Right lobe of liver (tissue), 6 donors: ENCODE data around the gene FGD5. TPM values are rescaled to one million over a fixed set of nuclear protein-coding genes. Genes with fewer than 3 reads are reported as not detected.

Experiments
- ATAC-seq, 4 donors: fragments of 200-7000 bp; cut with Tn5 transposase; one replicate each; pipeline ENCODE4 v1.9.1; 2020; ENCODE audit warnings: mild to moderate bottlenecking in 4 of 4, moderate library complexity in 4 of 4
- DNase-seq, 3 donors: peaks; one replicate each; pipeline ENCODE4 v3.0.0-alpha.2; 2020
- H3K27ac ChIP-seq, 3 donors: fragments of 200-600 bp; one replicate each; pipeline ENCODE4 v1.8.0; 2022
- H3K27me3 ChIP-seq, 2 donors: fragments of 200-600 bp; one replicate each; pipeline ENCODE4 v1.8.0; 2022
- H3K36me3 ChIP-seq, 4 donors: fragments of 200-600 bp; sonication (generic) in 1 of 4; one replicate each; pipeline versions ENCODE4 v1.5.1 to v1.8.0; 2017 to 2022; ENCODE audit warnings: control low read depth in 1 of 4
- H3K4me1 ChIP-seq, 4 donors: fragments of 200-600 bp; sonication (generic) in 1 of 4; one replicate each; pipeline versions ENCODE4 v1.5.1 to v1.8.0; 2017 to 2022; ENCODE audit warnings: control low read depth in 1 of 4
- H3K4me3 ChIP-seq, 3 donors: fragments of 200-600 bp; one replicate each; pipeline ENCODE4 v1.8.0; 2022
- H3K9me3 ChIP-seq, 4 donors: fragments of 200-600 bp; sonication (generic) in 1 of 4; one replicate each; pipeline versions ENCODE4 v1.5.1 to v1.8.0; 2017 to 2022; ENCODE audit warnings: control low read depth in 1 of 4
- POLR2A ChIP-seq: fragments of 450-650 bp; IDR thresholded peaks from one replicate; pipeline ENCODE4 v1.6.1; 2017; ENCODE audit warnings: antibody characterized with exemption, mild to moderate bottlenecking
- WGBS: methylation state at CpG from one replicate; pipeline ENCODE4 v1.1.6; 2018; ENCODE audit warnings: low coverage, low lambda C conversion rate; ENCODE audit not compliant: insufficient coverage; ENCODE audit errors: missing lambda C conversion rate; 5-methylcytosine and 5-hydroxymethylcytosine counted together
- intact Hi-C, 2 donors: fragments of 100-400 bp; cut with DNase I; formaldehyde crosslinking; loops; one replicate each; pipeline versions ENCODE4 v1.11.2 to v1.14.1; 2022
- total RNA-seq, 6 experiments: library from RNA; depleted of rRNA in 2 of 6; stranded (reverse); fragments of >200 nt in 2 of 6; fragmentation: NEBNext Ultra II Directional in 3 of 6; extraction: Animal tissue kit (Norgen Biotek cat#: 25700) in 3 of 6; gene quantifications; one replicate each; pipeline versions ENCODE4 v1.1.0 to v1.2.4, GENCODE V29; 2016 to 2023
- TF ChIP-seq, protein P1 (sequence below), 4 donors: fragments of 200-600 bp in 3 of 4; fragments of 450-650 bp in 1 of 4; IDR thresholded peaks; one replicate each; pipeline versions ENCODE4 v1.5.1 to v1.8.0; 2016 to 2022; ENCODE audit warnings: antibody characterized with exemption in 4 of 4, mild to moderate bottlenecking in 2 of 4
- donor health status: DM: no; HTN: yes; CAD: no.
- donor health status: DM: no; HTN: no; CAD: no.
- donor health status: DM: no; HTN: no; CAD: no.
- donor health status: DM: no; HTN: yes; CAD: no.
- donor health status: DM: no; HTN: yes; CAD: no.

FGD5 gene
- total RNA-seq, 6 experiments from 2014 or later, result 3.4 to 8.9 (median 5.9) TPM

DNA sequence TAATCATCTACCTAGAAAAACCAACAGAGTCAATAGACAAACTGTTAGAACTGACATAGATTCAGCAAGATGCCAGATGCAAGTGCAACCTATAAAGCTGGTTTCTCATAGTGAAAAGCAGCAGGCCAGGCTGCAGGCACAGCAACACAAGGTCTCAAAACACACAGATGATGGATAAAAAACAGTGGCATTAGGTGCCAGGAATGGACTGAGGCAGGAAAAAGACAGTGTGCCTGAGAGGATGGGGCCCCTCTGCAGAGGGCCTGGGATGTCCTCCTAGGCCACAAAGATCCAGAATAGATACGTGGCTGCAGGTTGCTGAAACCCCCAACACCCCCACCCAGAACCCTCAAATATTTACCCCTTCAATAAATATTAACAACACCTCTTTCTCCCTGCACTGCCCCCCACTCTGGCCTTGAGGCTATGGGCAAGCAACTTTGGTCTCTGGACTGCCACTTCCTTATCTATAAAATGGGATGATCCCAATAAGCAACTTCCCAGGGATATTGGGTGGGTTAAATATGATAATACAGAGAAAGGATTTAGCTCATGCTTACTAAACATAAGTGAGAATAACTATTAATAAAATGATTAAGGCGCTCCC is 35.2 kb upstream of the FGD5 start:
- Histone ChIP-seq H3K4me1 (no peaks in the 10 kb centered on the region), H3K9me3 (no peaks in the 10 kb centered on the region), H3K27me3 (no peaks in the 10 kb centered on the region), H3K36me3 (no peaks in the 10 kb centered on the region), H3K27ac (no peak overlapping the region), H3K4me3 (no peak overlapping the region)
- WGBS, result 83% methylated on average over 2 of the region's 2 CpGs
- intact Hi-C loops, result loop anchor here in 1 of 2 donors (5.0 kb wide), 1 partner anchor 111 kb away; no protein-coding TSS in a partner anchor
- DNase-seq, result peak in 2 of 3 donors; percentile 4 to 7
- ATAC-seq, result no peak
- TF ChIP-seq POLR2A, result no peak
- TF ChIP-seq, protein P1, sequence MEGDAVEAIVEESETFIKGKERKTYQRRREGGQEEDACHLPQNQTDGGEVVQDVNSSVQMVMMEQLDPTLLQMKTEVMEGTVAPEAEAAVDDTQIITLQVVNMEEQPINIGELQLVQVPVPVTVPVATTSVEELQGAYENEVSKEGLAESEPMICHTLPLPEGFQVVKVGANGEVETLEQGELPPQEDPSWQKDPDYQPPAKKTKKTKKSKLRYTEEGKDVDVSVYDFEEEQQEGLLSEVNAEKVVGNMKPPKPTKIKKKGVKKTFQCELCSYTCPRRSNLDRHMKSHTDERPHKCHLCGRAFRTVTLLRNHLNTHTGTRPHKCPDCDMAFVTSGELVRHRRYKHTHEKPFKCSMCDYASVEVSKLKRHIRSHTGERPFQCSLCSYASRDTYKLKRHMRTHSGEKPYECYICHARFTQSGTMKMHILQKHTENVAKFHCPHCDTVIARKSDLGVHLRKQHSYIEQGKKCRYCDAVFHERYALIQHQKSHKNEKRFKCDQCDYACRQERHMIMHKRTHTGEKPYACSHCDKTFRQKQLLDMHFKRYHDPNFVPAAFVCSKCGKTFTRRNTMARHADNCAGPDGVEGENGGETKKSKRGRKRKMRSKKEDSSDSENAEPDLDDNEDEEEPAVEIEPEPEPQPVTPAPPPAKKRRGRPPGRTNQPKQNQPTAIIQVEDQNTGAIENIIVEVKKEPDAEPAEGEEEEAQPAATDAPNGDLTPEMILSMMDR (IDR thresholded peaks at IDR 0.05), result no peak

DNA sequence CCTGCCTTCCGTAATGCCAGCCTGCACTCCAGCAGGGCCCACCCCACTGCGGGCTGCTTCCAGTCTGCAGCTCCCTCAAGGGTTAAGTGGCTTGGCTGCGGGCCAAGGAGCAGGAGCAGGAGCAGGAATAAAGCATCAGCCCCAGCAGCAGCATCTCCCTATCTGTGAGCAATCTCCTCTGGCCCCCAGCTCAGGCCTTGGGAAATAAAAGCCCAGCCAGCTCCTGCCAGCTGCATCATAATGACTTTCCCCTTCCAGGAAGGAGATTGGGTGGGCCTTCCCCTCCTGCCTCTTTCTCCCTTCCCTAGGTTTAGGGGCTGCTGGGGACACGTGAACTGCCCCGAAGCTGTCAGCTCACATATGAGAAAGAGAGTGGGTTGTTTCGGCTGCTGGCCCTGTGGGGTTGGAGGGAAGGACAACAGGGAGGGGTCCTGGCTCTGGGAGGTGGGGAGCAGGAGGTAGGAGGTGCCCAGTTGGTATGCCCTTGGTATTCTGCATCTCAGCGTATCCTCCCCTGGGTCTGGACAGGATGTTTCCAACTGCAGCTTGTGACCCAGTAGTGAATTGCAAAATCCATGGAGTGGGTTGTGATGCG is 34.6 kb upstream of the FGD5 start:
- no peaks in the 10 kb centered on the region for H3K27me3 ChIP-seq
- ATAC-seq, result no peak
- WGBS, result 52% methylated on average over 7 of the region's 8 CpGs
- no peak overlapping the region for H3K27ac ChIP-seq
- no peaks in the 10 kb centered on the region for H3K9me3 ChIP-seq
- TF ChIP-seq, protein P1 (IDR thresholded peaks at IDR 0.05), result no peak
- TF ChIP-seq POLR2A, result no peak
- H3K4me1 ChIP-seq, result no peaks in the 10 kb centered on the region
- intact Hi-C loops, result loop anchor here in 1 of 2 donors (5.0 kb wide), 1 partner anchor 112 kb away; no protein-coding TSS in a partner anchor
- no peaks in the 10 kb centered on the region for H3K36me3 ChIP-seq
- peak in 1 of 3 donors; percentile 28 for DNase-seq
- H3K4me3 ChIP-seq, result no peak overlapping the region

DNA sequence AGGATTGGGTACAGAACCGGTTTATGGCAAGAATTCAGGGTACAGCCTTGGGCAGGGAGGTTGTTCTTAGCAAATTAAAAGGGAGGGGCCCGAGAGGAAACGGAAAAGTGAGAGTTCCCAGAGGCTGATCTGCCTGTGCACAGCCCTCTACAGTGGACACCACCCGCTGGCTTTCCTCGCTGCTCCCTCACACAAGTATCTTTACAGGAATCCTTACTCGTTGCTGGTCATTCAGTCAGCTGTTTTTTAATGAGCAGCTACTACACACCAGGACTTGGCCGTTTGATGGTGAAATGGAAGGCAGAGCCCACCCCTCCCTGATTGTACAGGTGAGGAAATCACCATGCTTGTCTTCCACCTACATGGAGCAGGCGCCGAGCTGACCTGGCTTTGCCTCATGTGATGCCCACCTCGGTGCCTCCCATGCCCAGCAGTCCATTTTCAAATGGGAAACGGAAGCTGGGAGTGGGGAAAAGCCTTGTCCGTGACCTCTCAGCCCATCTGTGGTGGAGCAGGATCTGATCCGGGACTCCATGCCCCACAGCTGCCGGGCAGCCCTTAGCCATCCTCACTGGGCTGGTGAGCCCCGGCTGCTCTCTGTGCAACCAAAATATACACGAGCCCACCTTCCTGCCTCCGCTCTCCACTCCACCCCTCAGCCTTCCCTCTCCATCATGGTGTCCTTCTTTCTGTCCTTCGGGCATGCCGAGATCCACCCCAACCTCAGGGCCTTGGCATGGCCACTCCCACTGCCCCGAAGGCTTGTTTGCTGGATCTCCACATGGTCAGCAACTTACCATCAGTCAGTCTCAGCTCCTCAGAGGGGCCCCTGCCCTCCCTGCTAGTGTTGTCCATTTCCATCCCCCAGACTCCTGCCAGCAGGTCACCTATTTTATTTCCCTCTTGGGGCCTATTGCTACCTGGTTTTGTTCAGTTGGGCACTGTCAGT is 33.3 kb upstream of the FGD5 start:
- TF ChIP-seq POLR2A, result no peak
- TF ChIP-seq, protein P1 (IDR thresholded peaks at IDR 0.05), result no peak
- Histone ChIP-seq H3K4me3 (no peak overlapping the region), H3K27ac (no peak overlapping the region), H3K9me3 (no peaks in the 10 kb centered on the region), H3K4me1 (no peaks in the 10 kb centered on the region), H3K36me3 (no peaks in the 10 kb centered on the region), H3K27me3 (no peaks in the 10 kb centered on the region)
- peak in 2 of 3 donors; percentile 24 to 29 for DNase-seq
- WGBS, result 81% methylated on average over 7 of the region's 20 CpGs
- intact Hi-C loops, result loop anchor here in 1 of 2 donors (5.0 kb wide), 1 partner anchor 137 kb away; no protein-coding TSS in a partner anchor
- ATAC-seq, result no peak

DNA sequence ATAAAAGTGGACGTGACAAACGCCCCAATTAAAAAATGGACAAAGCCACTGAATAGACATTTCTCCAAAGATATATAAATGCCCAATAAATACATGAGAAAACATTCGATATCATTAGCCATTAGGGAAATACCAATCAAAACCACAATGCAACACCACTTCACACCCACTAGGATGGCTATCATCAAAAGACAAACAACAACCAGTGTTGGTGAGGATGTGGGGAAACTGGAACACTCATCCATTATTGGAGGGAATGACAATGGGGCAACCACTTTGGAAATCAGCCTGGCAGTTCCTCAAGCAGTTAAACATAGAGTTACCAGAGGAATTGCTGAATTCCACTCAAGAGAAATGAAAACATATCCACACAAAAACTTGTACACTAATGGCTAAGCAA is 32.4 kb upstream of the FGD5 start:
- intact Hi-C loops, result loop anchor here in 1 of 2 donors (5.0 kb wide), 1 partner anchor 136 kb away; no protein-coding TSS in a partner anchor
- no peaks in the 10 kb centered on the region for H3K4me1 ChIP-seq
- 90% methylated on average over 3 of the region's 3 CpGs for WGBS
- peak in 1 of 3 donors; percentile 3 for DNase-seq
- H3K4me3 ChIP-seq, result no peak overlapping the region
- no peak for ATAC-seq
- no peaks in the 10 kb centered on the region for H3K27me3 ChIP-seq
- TF ChIP-seq, protein P1 (IDR thresholded peaks at IDR 0.05), result no peak
- TF ChIP-seq POLR2A, result no peak
- H3K36me3 ChIP-seq, result no peaks in the 10 kb centered on the region
- no peaks in the 10 kb centered on the region for H3K9me3 ChIP-seq
- no peak overlapping the region for H3K27ac ChIP-seq
